NCI-H2029 (cell line): Measurements from ENCODE around the gene MGAT1.
"Not testable (repeated sequence)": the region's sequence is repeated elsewhere in the genome, so short reads cannot be mapped to it uniquely, and the experiment has no call there.

ENCODE experiments used
- DNase-seq: peaks from one replicate; lab custom pipeline; 2025; lab: John Stamatoyannopoulos, UW

MGAT1 gene

DNA sequence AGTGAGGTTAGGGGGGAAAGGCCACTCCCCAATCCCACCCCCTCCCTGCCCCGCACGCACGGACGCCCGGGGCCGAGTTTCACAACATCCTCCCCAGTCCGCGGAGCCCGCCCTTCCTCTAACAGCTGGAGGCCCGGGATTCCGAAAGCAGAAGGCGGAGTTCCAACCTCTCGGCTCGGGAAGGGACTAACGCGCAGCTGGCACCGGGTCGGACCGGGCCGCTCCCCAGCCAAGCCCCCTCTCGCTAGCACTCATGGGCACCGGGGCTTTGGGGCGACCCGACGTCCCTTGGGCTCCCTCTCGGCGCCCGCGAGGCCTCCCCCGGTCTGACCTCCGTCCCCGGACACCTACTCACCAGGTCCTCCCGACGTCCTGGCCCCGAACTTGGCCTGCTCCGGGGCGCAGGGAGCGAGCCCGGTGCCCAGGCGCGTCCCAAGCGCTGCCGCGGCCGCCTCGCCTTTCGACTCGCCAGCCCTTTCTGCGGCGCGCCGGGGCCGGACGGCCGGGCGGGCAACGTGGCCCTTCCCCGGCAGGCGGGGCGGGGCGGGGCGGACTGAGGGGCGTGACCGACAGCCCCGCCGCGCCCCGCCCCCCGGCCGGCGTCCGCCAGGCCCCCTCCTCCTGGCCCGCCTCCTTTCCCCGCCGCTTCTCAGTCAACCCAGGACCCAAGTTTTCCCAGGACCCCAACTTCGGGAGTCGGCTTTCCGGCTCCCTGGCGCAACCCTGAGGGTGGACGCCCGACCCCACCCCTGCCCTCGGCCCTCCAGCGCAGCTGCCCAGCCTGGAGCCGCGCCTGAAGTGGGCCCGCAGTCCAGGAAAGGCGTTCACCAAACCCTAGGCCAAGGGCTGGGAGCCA, at the start of gene MGAT1:
MGAT1 (minus strand) TSS at position 482 of the 856 bp plus-strand sequence. CDS start 9,835 bp downstream, outside the sequence.
- DNase-seq: peak; percentile 38

DNA sequence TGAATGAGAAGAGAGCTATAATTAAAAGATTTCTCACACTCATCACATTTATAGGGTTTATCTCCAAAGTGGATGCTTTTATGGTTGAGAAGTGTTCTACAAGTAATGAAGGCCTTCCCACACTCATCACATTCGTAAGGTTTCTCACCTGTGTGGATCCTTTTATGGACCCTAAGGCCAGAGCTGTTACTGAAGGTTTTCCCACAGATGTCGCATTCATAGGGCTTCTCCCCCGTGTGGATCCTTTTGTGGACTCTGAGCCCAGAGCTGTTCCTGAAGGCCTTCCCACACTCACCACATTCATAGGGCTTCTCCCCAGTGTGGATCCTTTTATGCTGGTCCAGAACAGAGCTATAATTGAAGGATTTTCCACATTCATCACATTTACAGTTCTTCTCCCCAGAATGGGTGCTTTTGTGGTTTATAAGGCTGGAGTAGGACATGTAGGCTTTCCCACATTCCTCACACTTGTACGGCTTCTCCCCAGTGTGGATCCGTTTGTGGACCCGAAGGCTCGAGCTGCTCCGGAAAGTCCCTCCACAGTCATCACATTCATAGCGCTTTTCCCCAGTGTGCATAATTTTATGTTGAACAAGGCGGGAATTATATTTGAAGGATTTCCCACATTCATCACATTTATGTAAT, 48.0 kb upstream of the MGAT1 start:
- no peak for DNase-seq

DNA sequence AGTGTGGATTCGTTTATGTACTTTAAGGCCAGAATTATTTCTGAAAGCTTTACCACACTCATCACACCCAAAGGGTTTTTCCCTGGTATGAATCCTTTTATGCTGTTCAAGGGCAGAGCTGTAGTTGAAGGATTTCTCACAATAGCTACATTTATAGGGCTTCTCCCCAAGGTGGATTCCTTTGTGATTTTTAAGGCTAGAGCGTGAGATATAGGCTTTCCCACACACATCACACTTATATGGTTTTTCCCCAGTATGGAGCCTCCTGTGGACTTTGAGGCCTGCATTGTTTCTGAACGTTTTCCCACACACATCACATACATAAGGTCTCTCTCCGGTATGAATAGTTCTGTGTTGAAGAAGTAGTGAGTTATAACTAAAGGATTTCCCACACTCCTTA, 47.2 kb upstream of the MGAT1 start:
- DNase-seq: no peak

DNA sequence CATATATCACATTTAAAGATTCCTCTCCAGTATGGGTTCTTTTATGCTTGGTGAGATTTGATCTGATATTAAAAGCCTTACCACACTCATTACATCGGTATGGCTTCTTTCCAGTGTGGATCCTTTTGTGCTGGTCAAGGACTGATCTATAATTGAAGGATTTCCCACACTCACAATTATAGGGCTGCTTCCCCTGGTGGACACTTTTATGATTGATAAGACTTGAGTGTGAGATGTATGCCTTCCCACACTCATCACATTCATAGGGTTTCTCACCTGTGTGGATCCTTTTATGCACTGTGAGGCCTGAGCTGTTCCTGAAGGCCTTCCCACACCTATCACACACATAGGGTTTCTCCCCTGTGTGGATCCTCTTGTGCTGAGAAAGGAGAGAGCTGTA, 46.3 kb upstream of the MGAT1 start:
- no peak for DNase-seq

GRCh38 chr5:180848265-180848664, 45.7 kb upstream of the MGAT1 start:
- no peak for DNase-seq

- no peak for DNase-seq
Observed at GRCh38 chr5:180847026-180847425, 44.4 kb upstream of the MGAT1 start.

DNA sequence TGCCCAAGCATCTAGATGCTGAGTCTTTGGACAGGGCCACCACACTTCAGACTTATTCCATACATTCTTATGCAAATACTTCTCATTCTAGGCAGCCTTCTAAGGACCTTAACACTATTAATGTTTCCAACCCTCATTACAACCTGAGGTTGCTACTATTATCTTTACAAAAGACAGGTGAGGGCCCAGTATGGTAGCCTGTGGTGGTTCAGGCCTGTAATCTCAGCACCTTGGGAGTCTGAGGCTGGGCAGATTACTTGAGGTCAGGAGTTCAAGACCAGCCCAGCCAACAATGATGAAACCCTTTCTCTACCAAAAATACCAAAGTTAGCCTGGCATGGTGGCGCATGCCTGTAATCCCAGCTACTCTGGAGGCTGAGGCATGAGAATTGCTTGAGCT, 42.3 kb upstream of the MGAT1 start:
- no peak for DNase-seq

DNA sequence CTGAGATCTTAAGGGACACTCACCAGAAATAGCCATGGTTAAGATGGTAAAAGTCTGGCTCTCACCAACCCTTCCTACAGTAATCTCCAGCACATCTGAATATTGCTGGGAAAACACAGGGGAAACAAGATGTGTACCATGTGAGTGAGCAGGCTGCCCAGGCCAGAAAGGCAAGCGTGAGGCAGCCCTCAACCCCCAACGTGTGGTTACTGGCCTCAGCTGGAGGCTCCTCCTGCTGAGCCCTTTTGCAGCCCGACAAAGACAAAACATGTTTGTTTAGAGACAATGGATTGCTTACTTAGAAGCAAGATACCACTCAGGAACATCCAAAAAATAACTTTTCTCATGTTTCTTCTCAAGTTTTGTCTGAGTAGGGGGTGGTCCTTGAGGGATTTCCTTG, 41.8 kb upstream of the MGAT1 start:
- no peak for DNase-seq

- DNase-seq: no peak
Observed at GRCh38 chr5:180839935-180840334, 37.3 kb upstream of the MGAT1 start.

- no peak for DNase-seq
Observed at GRCh38 chr5:180839227-180839626, 36.6 kb upstream of the MGAT1 start.

DNA sequence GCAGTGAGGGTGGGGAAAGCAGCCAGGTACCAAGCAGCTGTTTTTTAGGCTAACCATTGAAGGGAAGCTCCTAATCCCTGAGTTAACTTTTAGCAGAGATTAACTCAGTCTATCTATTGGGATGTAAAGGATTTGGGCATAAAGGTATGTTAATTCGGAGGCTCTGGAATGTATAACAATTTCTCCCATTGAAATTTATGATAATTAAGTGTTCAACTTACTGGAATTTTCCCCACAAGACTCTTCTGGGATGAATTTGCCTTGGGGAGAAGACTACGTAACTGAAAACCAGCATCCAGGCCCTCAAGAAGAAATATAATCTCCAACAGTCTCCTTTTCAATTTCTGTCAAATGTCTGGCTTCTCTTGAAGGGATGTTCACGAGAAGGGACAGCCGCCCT, 34.9 kb upstream of the MGAT1 start:
- DNase-seq: no peak

GRCh38 chr5:180832638-180833068, 30.0 kb upstream of the MGAT1 start:
- DNase-seq: no peak

GRCh38 chr5:180831139-180832093, 28.8 kb upstream of the MGAT1 start:
- DNase-seq: peak; percentile 65

DNA sequence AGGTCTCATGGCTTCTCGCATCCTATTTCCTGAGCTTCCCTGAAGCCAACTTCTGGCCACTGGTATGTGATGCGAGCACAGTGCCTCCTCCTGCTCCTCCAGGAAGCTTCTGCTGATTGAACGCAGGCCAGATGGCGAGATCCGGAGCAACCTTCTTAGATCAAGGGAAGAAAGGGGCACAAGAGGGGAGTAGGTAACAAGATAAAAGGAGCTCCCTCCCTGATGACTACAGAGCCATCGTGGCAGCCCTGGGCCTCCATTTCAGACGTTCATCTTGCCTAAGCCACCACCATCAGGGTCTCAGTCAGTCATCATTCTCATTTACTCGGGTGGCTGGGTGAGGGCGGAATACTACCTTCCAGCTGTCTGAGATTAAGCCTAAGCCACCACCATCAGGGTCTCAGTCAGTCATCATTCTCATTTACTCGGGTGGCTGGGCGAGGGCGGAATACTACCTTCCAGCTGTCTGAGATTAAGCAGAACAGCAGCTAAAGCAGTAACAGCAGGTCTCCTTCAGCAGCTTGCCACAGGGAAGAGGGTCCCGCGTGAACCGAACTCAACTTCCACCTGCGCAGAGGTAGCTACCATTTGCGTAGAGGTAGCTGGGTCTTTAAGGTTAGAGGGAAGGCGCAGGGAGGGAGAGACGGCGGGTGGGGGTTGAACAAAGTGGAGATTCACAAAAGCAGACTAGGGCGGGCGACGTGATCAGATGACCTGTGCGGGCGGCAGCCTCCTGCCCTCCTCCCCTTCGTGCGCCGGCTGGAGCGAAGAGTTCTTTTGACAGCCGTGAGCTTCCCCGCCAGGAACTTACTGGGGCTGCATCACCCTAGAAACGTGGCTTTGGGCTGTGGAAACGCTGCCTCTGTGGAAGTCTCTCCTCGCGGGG, 27.9 kb upstream of the MGAT1 start:
- DNase-seq: peak; percentile 34

GRCh38 chr5:180829726-180830125, 27.1 kb upstream of the MGAT1 start:
- no peak for DNase-seq

- DNase-seq: not testable (repeated sequence)
Observed at GRCh38 chr5:180828756-180829531, 26.3 kb upstream of the MGAT1 start.

DNA sequence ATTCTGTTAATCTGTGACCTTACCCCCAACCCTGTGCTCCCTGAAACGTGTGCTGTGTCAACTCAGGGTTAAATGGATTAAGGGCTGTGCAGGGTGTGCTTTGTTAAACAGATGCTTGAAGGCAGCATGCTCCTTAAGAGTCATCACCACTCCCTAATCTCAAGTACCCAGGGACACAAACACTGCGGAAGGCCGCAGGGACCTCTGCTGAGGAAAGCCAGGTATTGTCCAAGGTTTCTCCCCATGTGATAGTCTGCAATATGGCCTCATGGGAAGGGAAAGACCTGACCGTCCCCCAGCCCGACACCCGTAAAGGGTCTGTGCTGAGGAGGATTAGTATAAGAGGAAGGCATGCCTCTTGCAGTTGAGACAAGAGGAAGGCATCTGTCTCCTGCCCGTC, 24.8 kb upstream of the MGAT1 start:
- not testable (repeated sequence) for DNase-seq

DNA sequence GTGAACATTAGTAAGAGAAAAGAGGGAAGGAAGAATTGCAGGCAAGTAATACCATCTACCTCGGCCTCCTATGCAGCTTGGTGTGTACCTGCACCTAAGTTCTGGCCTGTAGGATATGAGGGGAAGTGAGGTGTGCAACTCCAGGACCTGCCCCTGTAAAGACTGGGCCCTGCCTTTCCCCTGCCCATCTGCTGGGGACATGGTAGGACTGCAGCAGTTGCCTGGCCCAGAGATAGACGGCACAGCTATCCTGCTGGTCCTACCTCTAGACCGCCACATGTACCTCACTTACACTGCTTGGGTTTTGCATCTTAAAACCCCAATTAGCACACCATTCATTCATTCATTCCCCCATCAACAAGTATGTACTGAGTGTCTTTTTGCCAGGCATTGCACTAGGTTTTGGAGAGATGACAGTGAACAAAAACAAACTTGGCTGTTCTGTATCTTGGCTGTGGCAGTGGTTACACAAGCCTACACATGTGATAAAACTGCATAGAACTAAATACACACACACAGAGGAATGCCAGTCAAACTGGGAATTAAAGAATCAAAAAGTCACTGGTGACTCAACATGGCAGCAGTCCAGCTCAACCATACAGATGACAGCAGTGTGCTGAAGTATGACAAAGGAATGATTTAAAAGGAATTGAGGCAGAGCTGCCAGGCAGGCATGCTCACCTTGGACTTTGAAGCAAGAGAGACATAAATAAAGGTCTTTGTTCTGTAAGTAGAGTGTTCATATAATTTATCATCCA, 23.3 kb upstream of the MGAT1 start:
- no peak for DNase-seq

GRCh38 chr5:180824630-180825476, 22.2 kb upstream of the MGAT1 start:
- DNase-seq: no peak
